KMS-11 (cell line): ENCODE measurements around the gene ANP32A.
A peak's percentile ranks its signal among the peaks of the same experiment; 100 is the strongest.
"Not testable (repeated sequence)": the region's sequence is repeated elsewhere in the genome, so short reads cannot be mapped to it uniquely, and the experiment has no call there.

Experiments
- H2AFZ ChIP-seq: fragments of 200-600 bp; sonication (generic); 2 replicates; pipeline ENCODE4 v1.6.1; 2016; ENCODE audit warnings: antibody characterized with exemption, mixed run types, low read depth
- H3K27ac ChIP-seq: fragments of 200-600 bp; sonication (generic); 2 replicates; pipeline ENCODE4 v1.6.1; 2016; ENCODE audit warnings: mild to moderate bottlenecking, mixed run types
- H3K27me3 ChIP-seq: fragments of 200-600 bp; sonication (generic); 2 replicates; pipeline ENCODE4 v1.6.1; 2017; ENCODE audit warnings: mild to moderate bottlenecking, low read depth, mixed run types, moderate library complexity; ENCODE audit not compliant: insufficient read depth
- H3K36me3 ChIP-seq: fragments of 200-600 bp; sonication (generic); 2 replicates; pipeline ENCODE4 v1.6.1; 2017; ENCODE audit warnings: mild to moderate bottlenecking, mixed run types; ENCODE audit not compliant: insufficient read depth
- H3K4me1 ChIP-seq: fragments of 200-600 bp; sonication (generic); 2 replicates; pipeline ENCODE4 v1.6.1; 2016; ENCODE audit warnings: mild to moderate bottlenecking, low read depth, mixed run types; ENCODE audit not compliant: poor library complexity, severe bottlenecking
- H3K4me2 ChIP-seq: fragments of 200-600 bp; sonication (generic); 2 replicates; pipeline ENCODE4 v1.7.0; 2016; ENCODE audit warnings: mild to moderate bottlenecking, mixed run types
- H3K4me3 ChIP-seq: fragments of 200-600 bp; sonication (generic); IDR thresholded peaks from 2 replicates; pipeline ENCODE4 v1.6.1; 2017; ENCODE audit warnings: low read depth, low read length, mixed read lengths; ENCODE audit not compliant: insufficient read depth
- H3K79me2 ChIP-seq: fragments of 200-600 bp; sonication (generic); 2 replicates; pipeline ENCODE4 v1.6.1; 2016; ENCODE audit warnings: low read depth, mixed run types; ENCODE audit not compliant: insufficient read depth
- H3K9ac ChIP-seq: fragments of 200-600 bp; sonication (generic); 2 replicates; pipeline ENCODE4 v1.6.1; 2016; ENCODE audit warnings: mild to moderate bottlenecking, mixed run types
- H4K20me1 ChIP-seq: fragments of 200-600 bp; sonication (generic); 2 replicates; pipeline ENCODE4 v1.6.1; 2016; ENCODE audit warnings: mild to moderate bottlenecking, mixed run types; ENCODE audit not compliant: insufficient read depth
- CTCF ChIP-seq: fragments of 200-600 bp; sonication (generic); conservative IDR thresholded peaks from 2 replicates; pipeline ENCODE4 v1.6.1; 2017; ENCODE audit warnings: low read depth, mild to moderate bottlenecking, antibody characterized with exemption, low read length, moderate library complexity, mixed read lengths

ANP32A gene

GRCh38 chr15:68820295-68821189 is at the start of gene ANP32A:
TSS of gene ANP32A (minus strand) at chr15:68820895. CDS start at chr15:68820751, 144 bp downstream.
- Histone ChIP-seq H3K4me1 (peaks cover 38% of the 10 kb centered on the region), H3K36me3 (no peaks in the 10 kb centered on the region), H3K27ac (peak within 1 kb of the TSS; percentile 94), H3K79me2 (peaks cover 70% of the 10 kb centered on the region), H3K4me2 (peak within 1 kb of the TSS; percentile 97), H3K27me3 (no peaks in the 10 kb centered on the region), H3K4me3 (no peak within 1 kb of the TSS), H2AFZ (peak within 1 kb of the TSS; percentile 26; the same call in 1 of the 2 replicates), H4K20me1 (peaks cover 3% of the 10 kb centered on the region; the same call in 1 of the 2 replicates), H3K9ac (peak within 1 kb of the TSS; percentile 99)
- no peak for TF ChIP-seq CTCF

- Histone ChIP-seq H3K27me3 (no peaks in the 10 kb centered on the region), H3K4me2 (no peak overlapping the region), H3K4me3 (no peak overlapping the region), H3K9ac (no peak overlapping the region), H3K27ac (no peak overlapping the region), H2AFZ (no peak overlapping the region), H3K79me2 (no peaks in the 10 kb centered on the region), H4K20me1 (no peaks in the 10 kb centered on the region), H3K36me3 (no peaks in the 10 kb centered on the region), H3K4me1 (no peaks in the 10 kb centered on the region)
- TF ChIP-seq CTCF = no peak
Measured at GRCh38 chr15:68868296-68868695, 47.6 kb upstream of the ANP32A start.

- H3K4me2 ChIP-seq = no peak overlapping the region
- H3K4me1 ChIP-seq = no peaks in the 10 kb centered on the region
- no peak for TF ChIP-seq CTCF
- H2AFZ ChIP-seq = no peak overlapping the region
- H3K9ac ChIP-seq = no peak overlapping the region
- H3K27ac ChIP-seq = no peak overlapping the region
- H3K36me3 ChIP-seq = no peaks in the 10 kb centered on the region
- no peaks in the 10 kb centered on the region for H3K27me3 ChIP-seq
- H4K20me1 ChIP-seq = no peaks in the 10 kb centered on the region
- no peak overlapping the region for H3K4me3 ChIP-seq
- no peaks in the 10 kb centered on the region for H3K79me2 ChIP-seq
Measured at GRCh38 chr15:68862415-68862814, 41.7 kb upstream of the ANP32A start.

- H3K36me3 ChIP-seq, H3K79me2 ChIP-seq, H2AFZ ChIP-seq, H3K4me3 ChIP-seq, H3K27me3 ChIP-seq, H3K9ac ChIP-seq, H3K27ac ChIP-seq, H3K4me1 ChIP-seq, H3K4me2 ChIP-seq, H4K20me1 ChIP-seq: not testable (repeated sequence)
Measured at GRCh38 chr15:68858666-68859065, 38.0 kb upstream of the ANP32A start.

- not testable (repeated sequence) for H3K36me3 ChIP-seq, H2AFZ ChIP-seq, H3K4me3 ChIP-seq, H3K27me3 ChIP-seq, H3K9ac ChIP-seq, H3K4me2 ChIP-seq, H3K79me2 ChIP-seq, H3K4me1 ChIP-seq, H4K20me1 ChIP-seq, H3K27ac ChIP-seq
Measured at GRCh38 chr15:68857443-68857842, 36.7 kb upstream of the ANP32A start.
